ENCODE data around the gene KRT74.

DNA sequence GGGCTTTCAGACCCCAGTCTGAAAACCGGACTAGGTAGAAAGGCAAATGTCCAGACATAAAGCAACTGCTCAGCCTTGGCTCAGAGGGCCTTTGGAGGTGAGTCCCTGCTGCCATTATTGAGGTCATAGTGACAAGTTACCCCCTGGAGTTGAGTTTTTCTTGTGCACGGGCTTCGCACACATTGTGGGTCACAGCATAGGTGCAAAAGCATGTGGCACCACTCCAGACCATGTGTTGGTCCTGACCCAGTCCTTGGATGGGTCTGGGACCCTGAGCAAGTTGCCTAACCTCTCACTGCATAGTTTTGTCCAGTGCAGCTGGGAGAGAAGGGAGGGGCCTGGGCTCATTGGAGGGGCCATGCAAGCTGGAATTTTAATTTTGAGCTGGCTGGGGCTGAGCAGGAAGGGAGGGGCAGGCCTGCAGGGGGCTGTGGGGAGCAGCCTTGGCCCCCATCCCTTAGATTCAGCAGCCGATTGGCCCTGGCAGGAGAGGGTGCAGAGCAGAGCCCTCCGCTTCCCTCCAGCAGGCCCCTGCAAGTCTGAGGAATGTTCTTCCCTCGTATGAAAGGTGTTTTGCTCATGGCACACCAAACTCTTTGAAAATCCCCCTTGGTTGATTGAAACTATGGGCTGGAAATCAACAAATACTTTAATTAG, 49.3 kb downstream of the KRT74 start:
- TF ChIP-seq GATA3 (IDR thresholded peaks at IDR 0.05; ENCODE audit: low read depth, low read length) (no peak), GATA2 (IDR thresholded peaks at IDR 0.05; ENCODE audit: low read depth, low read length) (no peak)
